Measurements from ENCODE around the gene MARCO.
"Not testable (repeated sequence)": the region's sequence is repeated elsewhere in the genome, so short reads cannot be mapped to it uniquely, and the experiment has no call there.

MARCO gene

DNA sequence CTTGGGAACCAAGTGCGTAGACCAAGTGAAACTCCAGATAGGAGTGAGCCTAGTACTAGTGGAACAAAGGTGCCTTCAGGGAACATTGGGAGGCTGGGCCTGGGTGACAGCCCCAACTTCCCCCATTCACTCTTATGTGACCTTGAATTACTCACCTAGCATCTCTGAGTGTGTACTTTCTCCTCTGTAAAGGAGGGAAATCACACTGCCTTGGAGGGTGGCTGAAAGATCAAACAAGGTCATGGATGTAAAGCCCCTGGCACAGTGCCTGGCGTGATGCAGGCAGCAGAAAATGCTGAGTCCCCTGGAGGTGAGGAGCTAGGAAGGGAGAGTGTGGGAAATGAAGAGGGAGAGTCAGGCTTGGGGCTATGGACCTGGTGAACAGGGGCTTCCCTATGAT, 45.9 kb downstream of the MARCO start:
- peaks cover 0 to 41% of the 10 kb centered on the region in 2 donors for H3K27me3 Mint-ChIP-seq
- peaks cover 4% of the 10 kb centered on the region for H3K36me3 Mint-ChIP-seq (ENCODE audit: insufficient read depth)
- H3K9me3 Mint-ChIP-seq = peaks cover 0 to 2% of the 10 kb centered on the region in 2 donors
- H3K27ac Mint-ChIP-seq = no peak overlapping the region
- ATAC-seq (replicated peaks) = no peak
- no peak overlapping the region for H3K4me3 Mint-ChIP-seq
- DNase-seq = no peak
- H3K4me1 Mint-ChIP-seq (ENCODE audit: low read depth in 2 of 2) = no peaks in the 10 kb centered on the region

DNA sequence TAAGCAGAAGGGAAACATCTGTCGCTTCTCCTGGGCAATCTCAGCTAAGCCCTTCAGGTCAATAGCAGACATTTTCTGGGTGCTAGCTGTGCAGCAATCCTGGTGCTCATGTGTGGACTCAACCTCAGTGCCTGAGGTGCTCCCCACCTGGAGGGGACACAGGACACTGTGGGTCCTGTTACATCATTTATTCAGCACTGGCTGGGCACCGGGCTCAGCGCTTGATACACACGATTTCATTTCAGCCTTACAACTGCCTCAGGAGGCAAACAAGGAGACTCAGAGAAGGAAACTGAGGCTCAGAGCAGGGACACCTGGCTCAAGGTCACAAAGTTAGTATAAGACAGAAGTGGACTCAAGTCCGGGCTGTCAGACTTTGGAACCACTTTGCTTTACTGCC, 46.7 kb downstream of the MARCO start:
- Mint-ChIP-seq H3K9me3 (peaks cover 0 to 2% of the 10 kb centered on the region in 2 donors), H3K4me1 (ENCODE audit: low read depth in 2 of 2) (no peaks in the 10 kb centered on the region), H3K36me3 (ENCODE audit: insufficient read depth) (peaks cover 4% of the 10 kb centered on the region), H3K27ac (no peak overlapping the region), H3K27me3 (peaks cover 0 to 34% of the 10 kb centered on the region in 2 donors), H3K4me3 (no peak overlapping the region)
- ATAC-seq (replicated peaks) (no peak), DNase-seq (no peak)

GRCh38 chr2:118989481-118989880, 47.5 kb downstream of the MARCO start:
- no peaks in the 10 kb centered on the region for H3K4me1 Mint-ChIP-seq (ENCODE audit: low read depth in 2 of 2)
- H3K4me3 Mint-ChIP-seq = no peak overlapping the region
- H3K36me3 Mint-ChIP-seq (ENCODE audit: insufficient read depth) = peaks cover 4% of the 10 kb centered on the region
- DNase-seq = no peak
- ATAC-seq (replicated peaks) = no peak
- peaks cover 0 to 2% of the 10 kb centered on the region in 2 donors for H3K9me3 Mint-ChIP-seq
- H3K27ac Mint-ChIP-seq = no peak overlapping the region
- H3K27me3 Mint-ChIP-seq = peaks cover 0 to 27% of the 10 kb centered on the region in 2 donors

GRCh38 chr2:118990757-118991545, 49.0 kb downstream of the MARCO start:
- DNase-seq (no peak), ATAC-seq (replicated peaks) (no peak)
- peaks cover 0 to 2% of the 10 kb centered on the region in 2 donors for H3K9me3 Mint-ChIP-seq
- no peaks in the 10 kb centered on the region for H3K4me1 Mint-ChIP-seq (ENCODE audit: low read depth in 2 of 2)
- H3K27ac Mint-ChIP-seq = no peak overlapping the region
- H3K27me3 Mint-ChIP-seq = peaks cover 0 to 22% of the 10 kb centered on the region in 2 donors
- no peaks in the 10 kb centered on the region for H3K36me3 Mint-ChIP-seq (ENCODE audit: insufficient read depth)
- H3K4me3 Mint-ChIP-seq = no peak overlapping the region

DNA sequence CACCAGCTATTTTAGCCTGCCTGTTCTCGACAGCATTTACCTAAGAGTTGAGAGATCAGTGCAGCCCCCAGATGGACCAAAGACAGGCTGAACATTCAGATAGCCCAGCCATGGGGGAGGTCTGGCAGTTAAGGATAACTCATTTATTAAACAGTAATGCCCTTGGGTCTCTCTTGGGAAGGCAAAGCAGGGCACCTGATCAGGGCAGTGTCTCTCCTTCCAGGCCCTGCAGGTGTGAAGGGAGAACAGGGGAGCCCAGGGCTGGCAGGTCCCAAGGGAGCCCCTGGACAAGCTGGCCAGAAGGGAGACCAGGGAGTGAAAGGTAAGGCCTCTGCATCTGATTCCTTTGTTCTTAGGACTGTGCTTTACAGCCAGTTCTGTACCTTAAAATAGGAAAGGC, 49.6 kb downstream of the MARCO start:
- Mint-ChIP-seq H3K9me3 (peaks cover 0 to 2% of the 10 kb centered on the region in 2 donors), H3K27me3 (peaks cover 0 to 22% of the 10 kb centered on the region in 2 donors), H3K4me3 (no peak overlapping the region), H3K36me3 (ENCODE audit: insufficient read depth) (no peaks in the 10 kb centered on the region), H3K4me1 (ENCODE audit: low read depth in 2 of 2) (no peaks in the 10 kb centered on the region), H3K27ac (no peak overlapping the region)
- DNase-seq = no peak
- ATAC-seq (replicated peaks) = no peak

- no peaks in the 10 kb centered on the region for H3K4me1 Mint-ChIP-seq (ENCODE audit: low read depth in 2 of 2)
- no peak overlapping the region for H3K27ac Mint-ChIP-seq
- H3K27me3 Mint-ChIP-seq = peaks cover 0 to 14% of the 10 kb centered on the region in 2 donors
- H3K4me3 Mint-ChIP-seq = no peak overlapping the region
- peaks cover 0 to 2% of the 10 kb centered on the region in 2 donors for H3K9me3 Mint-ChIP-seq
- H3K36me3 Mint-ChIP-seq (ENCODE audit: insufficient read depth) = no peaks in the 10 kb centered on the region
- ATAC-seq (replicated peaks) (no peak), DNase-seq (no peak)
Measured at GRCh38 chr2:118992740-118993391, 50.9 kb downstream of the MARCO start.

GRCh38 chr2:118993392-118993752, 51.4 kb downstream of the MARCO start:
- ATAC-seq (replicated peaks) (no peak), DNase-seq (no peak)
- Mint-ChIP-seq H3K9me3 (peaks cover 0 to 2% of the 10 kb centered on the region in 2 donors), H3K27ac (no peak overlapping the region), H3K4me3 (no peak overlapping the region), H3K36me3 (ENCODE audit: insufficient read depth) (no peaks in the 10 kb centered on the region), H3K27me3 (peaks cover 0 to 9% of the 10 kb centered on the region in 2 donors), H3K4me1 (ENCODE audit: low read depth in 2 of 2) (no peaks in the 10 kb centered on the region)

DNA sequence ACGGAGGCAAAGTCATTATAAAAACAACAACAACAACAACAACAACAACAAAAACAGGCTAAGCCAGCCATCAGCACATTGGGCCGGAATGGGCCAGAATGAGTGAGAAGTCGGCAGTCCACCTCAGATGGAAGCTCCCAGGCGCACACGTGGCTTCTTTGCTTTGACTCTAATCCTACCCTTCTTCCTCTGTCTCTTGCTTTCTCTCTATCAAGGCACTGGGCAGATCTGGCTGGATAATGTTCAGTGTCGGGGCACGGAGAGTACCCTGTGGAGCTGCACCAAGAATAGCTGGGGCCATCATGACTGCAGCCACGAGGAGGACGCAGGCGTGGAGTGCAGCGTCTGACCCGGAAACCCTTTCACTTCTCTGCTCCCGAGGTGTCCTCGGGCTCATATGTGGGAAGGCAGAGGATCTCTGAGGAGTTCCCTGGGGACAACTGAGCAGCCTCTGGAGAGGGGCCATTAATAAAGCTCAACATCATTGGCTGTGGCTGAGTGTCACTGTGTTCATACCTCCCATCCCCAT, 52.2 kb downstream of the MARCO start:
- H3K9me3 Mint-ChIP-seq = peaks cover 0 to 2% of the 10 kb centered on the region in 2 donors
- no peak overlapping the region for H3K4me3 Mint-ChIP-seq
- no peak for ATAC-seq (replicated peaks)
- peaks cover 0 to 5% of the 10 kb centered on the region in 2 donors for H3K27me3 Mint-ChIP-seq
- no peaks in the 10 kb centered on the region for H3K36me3 Mint-ChIP-seq (ENCODE audit: insufficient read depth)
- H3K27ac Mint-ChIP-seq = no peak overlapping the region
- no peaks in the 10 kb centered on the region for H3K4me1 Mint-ChIP-seq (ENCODE audit: low read depth in 2 of 2)
- DNase-seq = no peak

GRCh38 chr2:118994778-118995177, 52.8 kb downstream of the MARCO start:
- H3K27ac Mint-ChIP-seq = no peak overlapping the region
- no peak for ATAC-seq (replicated peaks)

DNA sequence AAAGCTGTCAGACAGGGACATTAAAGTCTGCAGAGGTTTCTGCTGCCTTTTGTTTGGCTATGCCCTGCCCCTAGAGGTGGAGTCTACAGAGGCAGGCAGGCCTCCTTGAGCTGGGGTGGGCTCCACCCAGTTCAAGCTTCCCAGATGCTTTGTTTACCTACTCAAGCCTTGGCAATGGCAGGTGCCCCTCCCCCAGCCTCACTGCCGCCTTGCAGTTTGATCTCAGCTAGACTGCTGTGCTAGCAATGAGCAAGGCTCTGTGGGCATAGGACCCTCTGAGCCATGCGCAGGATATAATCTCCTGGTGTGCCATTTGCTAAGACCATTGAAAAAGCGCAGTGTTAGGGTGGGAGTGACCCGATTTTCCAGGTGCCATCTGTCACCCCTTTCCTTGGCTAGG, 61.9 kb downstream of the MARCO start:
- H3K36me3 Mint-ChIP-seq (ENCODE audit: insufficient read depth); H3K27ac Mint-ChIP-seq; ATAC-seq (replicated peaks); DNase-seq; H3K4me3 Mint-ChIP-seq; H3K4me1 Mint-ChIP-seq (ENCODE audit: low read depth in 2 of 2); H3K9me3 Mint-ChIP-seq; H3K27me3 Mint-ChIP-seq: not testable (repeated sequence)

More at GRCh38 chr2:118994778-118995177, 52.8 kb downstream of the MARCO start:
- H3K4me3 Mint-ChIP-seq = no peak overlapping the region
- H3K27me3 Mint-ChIP-seq = no peaks in the 10 kb centered on the region
- no peaks in the 10 kb centered on the region for H3K36me3 Mint-ChIP-seq (ENCODE audit: insufficient read depth)
- no peak for DNase-seq
- H3K4me1 Mint-ChIP-seq (ENCODE audit: low read depth in 2 of 2) = no peaks in the 10 kb centered on the region
- peaks cover 0 to 2% of the 10 kb centered on the region in 2 donors for H3K9me3 Mint-ChIP-seq

- no peaks in the 10 kb centered on the region for H3K9me3 Mint-ChIP-seq
- DNase-seq (no peak), ATAC-seq (replicated peaks) (no peak)
Measured at GRCh38 chr2:119004602-119005001, 62.6 kb downstream of the MARCO start.

GRCh38 chr2:119005051-119005450, 63.1 kb downstream of the MARCO start:
- no peaks in the 10 kb centered on the region for H3K9me3 Mint-ChIP-seq
- H3K27ac Mint-ChIP-seq = no peak overlapping the region
- H3K36me3 Mint-ChIP-seq (ENCODE audit: insufficient read depth) = no peaks in the 10 kb centered on the region
- no peaks in the 10 kb centered on the region for H3K4me1 Mint-ChIP-seq (ENCODE audit: low read depth in 2 of 2)
- DNase-seq (no peak), ATAC-seq (replicated peaks) (no peak)
- no peak overlapping the region for H3K4me3 Mint-ChIP-seq
- peaks cover 11 to 18% of the 10 kb centered on the region in 2 donors for H3K27me3 Mint-ChIP-seq

More at GRCh38 chr2:119004602-119005001, 62.6 kb downstream of the MARCO start:
- Mint-ChIP-seq H3K36me3 (ENCODE audit: insufficient read depth) (no peaks in the 10 kb centered on the region), H3K27ac (no peak overlapping the region), H3K27me3 (peaks cover 7 to 13% of the 10 kb centered on the region in 2 donors), H3K4me1 (ENCODE audit: low read depth in 2 of 2) (no peaks in the 10 kb centered on the region), H3K4me3 (no peak overlapping the region)

DNA sequence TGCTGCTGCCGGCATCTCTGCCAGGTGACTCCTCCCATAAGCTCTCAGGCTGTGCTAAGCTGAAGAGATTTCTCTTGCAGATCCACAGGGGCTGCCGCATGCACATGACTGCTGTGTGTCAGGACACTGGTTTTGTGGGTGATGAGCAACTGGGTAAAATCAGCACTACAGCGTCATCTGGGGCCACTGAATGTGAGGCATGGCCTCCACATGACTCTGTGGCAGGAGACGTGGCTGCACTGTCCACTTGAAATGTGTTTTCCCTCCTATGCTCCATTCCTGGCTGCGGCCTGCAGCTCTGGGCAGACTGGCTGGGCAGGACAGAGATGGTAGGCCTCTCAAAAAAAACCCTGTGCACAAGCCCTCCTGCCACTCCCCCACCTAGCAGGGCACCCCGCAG, 63.6 kb downstream of the MARCO start:
- no peak for DNase-seq
- no peaks in the 10 kb centered on the region for H3K4me1 Mint-ChIP-seq (ENCODE audit: low read depth in 2 of 2)

GRCh38 chr2:119006441-119006840, 64.4 kb downstream of the MARCO start:
- Mint-ChIP-seq H3K4me1 (ENCODE audit: low read depth in 2 of 2) (no peaks in the 10 kb centered on the region), H3K27me3 (peaks cover 25 to 26% of the 10 kb centered on the region in 2 donors), H3K9me3 (no peaks in the 10 kb centered on the region), H3K4me3 (no peak overlapping the region), H3K36me3 (ENCODE audit: insufficient read depth) (no peaks in the 10 kb centered on the region), H3K27ac (no peak overlapping the region)
- DNase-seq = no peak
- ATAC-seq (replicated peaks) = no peak

More for the DNA sequence above, 63.6 kb downstream of the MARCO start:
- Mint-ChIP-seq H3K9me3 (no peaks in the 10 kb centered on the region), H3K36me3 (ENCODE audit: insufficient read depth) (no peaks in the 10 kb centered on the region), H3K4me3 (no peak overlapping the region), H3K27me3 (peaks cover 16 to 21% of the 10 kb centered on the region in 2 donors), H3K27ac (no peak overlapping the region)
- no peak for ATAC-seq (replicated peaks)

Measured in effector memory CD8-positive, alpha-beta T cell (primary cell).